ENCODE data around the gene PDIK1L. TPM values are rescaled to one million over a fixed set of nuclear protein-coding genes. Genes with fewer than 3 reads are reported as not detected.

PDIK1L gene
- total RNA-seq, 1 experiment from 2014 or later = 5.6 TPM

DNA sequence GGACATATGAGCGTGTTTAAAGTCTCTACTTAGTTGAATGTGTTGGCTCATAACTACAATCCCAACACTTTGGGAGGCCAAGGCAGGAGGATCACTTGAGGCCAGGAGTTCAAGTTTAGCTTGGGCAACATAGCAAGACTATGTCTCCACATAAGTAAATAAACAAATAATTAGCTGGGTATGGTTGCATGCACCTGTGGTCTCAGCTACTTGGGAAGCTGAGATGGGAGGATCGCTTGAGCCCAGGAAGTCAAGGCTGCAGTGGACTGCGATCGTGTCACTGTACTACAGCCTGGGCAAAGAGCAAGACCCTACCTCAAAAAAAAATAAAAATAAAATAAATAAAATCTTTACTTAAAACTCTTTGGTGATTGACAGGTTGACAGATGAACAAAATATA lies 13.0 kb upstream of the PDIK1L start:
- no peak overlapping the region for H2AK5ac ChIP-seq (ENCODE audit: insufficient read length, low read length)
- H4K20me1 ChIP-seq (ENCODE audit: control insufficient read depth, insufficient read depth, insufficient read length) = no peaks in the 10 kb centered on the region
- no peaks in the 10 kb centered on the region for H3K36me3 Mint-ChIP-seq (ENCODE audit: insufficient read depth in 1 of 3, low read depth in 3 of 3)
- no CpG with 5 or more reads among the region's 4 CpGs for WGBS (ENCODE audit: extremely low coverage, insufficient read length, low lambda C conversion rate)
- H3K4me3 Mint-ChIP-seq = no peak overlapping the region
- peaks cover 12 to 19% of the 10 kb centered on the region in 2 experiments for H3K4me1 Mint-ChIP-seq
- H2BK15ac ChIP-seq (ENCODE audit: low read depth, low read length) = no peak overlapping the region
- H3K4ac ChIP-seq (ENCODE audit: low read depth, low read length) = no peak overlapping the region
- peaks cover 6% of the 10 kb centered on the region; the same call in 1 of the 2 replicates for H3K4me1 ChIP-seq (ENCODE audit: insufficient read depth, low read length)
- H2BK120ac ChIP-seq (ENCODE audit: low read depth, low read length, poor library complexity, severe bottlenecking) = no peak overlapping the region
- no peak overlapping the region for H2BK12ac ChIP-seq (ENCODE audit: insufficient read length, low read depth, low read length)
- no peaks in the 10 kb centered on the region for H3K9me3 Mint-ChIP-seq
- H3K18ac ChIP-seq (ENCODE audit: insufficient read length, low read depth, low read length) = no peak overlapping the region
- TF ChIP-seq, protein P1, sequence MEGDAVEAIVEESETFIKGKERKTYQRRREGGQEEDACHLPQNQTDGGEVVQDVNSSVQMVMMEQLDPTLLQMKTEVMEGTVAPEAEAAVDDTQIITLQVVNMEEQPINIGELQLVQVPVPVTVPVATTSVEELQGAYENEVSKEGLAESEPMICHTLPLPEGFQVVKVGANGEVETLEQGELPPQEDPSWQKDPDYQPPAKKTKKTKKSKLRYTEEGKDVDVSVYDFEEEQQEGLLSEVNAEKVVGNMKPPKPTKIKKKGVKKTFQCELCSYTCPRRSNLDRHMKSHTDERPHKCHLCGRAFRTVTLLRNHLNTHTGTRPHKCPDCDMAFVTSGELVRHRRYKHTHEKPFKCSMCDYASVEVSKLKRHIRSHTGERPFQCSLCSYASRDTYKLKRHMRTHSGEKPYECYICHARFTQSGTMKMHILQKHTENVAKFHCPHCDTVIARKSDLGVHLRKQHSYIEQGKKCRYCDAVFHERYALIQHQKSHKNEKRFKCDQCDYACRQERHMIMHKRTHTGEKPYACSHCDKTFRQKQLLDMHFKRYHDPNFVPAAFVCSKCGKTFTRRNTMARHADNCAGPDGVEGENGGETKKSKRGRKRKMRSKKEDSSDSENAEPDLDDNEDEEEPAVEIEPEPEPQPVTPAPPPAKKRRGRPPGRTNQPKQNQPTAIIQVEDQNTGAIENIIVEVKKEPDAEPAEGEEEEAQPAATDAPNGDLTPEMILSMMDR (conservative IDR thresholded peaks at IDR 0.05) = no peak
- no peak overlapping the region for H4K91ac ChIP-seq (ENCODE audit: insufficient read length, low read depth, low read length)
- no peaks in the 10 kb centered on the region for H3K23me2 ChIP-seq (ENCODE audit: insufficient read length, low read depth, low read length, poor library complexity, severe bottlenecking)
- no peak overlapping the region for H3K27ac Mint-ChIP-seq
- no peak overlapping the region for H4K8ac ChIP-seq (replicated peaks; ENCODE audit: insufficient read length, low read depth, low read length)
- H3K27ac ChIP-seq (ENCODE audit: insufficient read length, low read depth, low read length) = no peak overlapping the region
- H3K56ac ChIP-seq (ENCODE audit: insufficient read length, low read depth, low read length) = no peak overlapping the region
- H2AFZ ChIP-seq (ENCODE audit: low read length) = no peak overlapping the region
- H3K79me2 ChIP-seq (ENCODE audit: insufficient read depth, low read length) = no peaks in the 10 kb centered on the region
- DNase-seq = no peak
- H2BK5ac ChIP-seq (ENCODE audit: insufficient read length, low read length) = no peak overlapping the region
- H3T11ph ChIP-seq (ENCODE audit: low read length) = no peak overlapping the region
- no peak overlapping the region for H4K5ac ChIP-seq (ENCODE audit: insufficient read length, low read depth, low read length)
- no peaks in the 10 kb centered on the region for H3K79me1 ChIP-seq (ENCODE audit: insufficient read depth, low read depth, low read length, poor library complexity, severe bottlenecking)
- H3K4me2 ChIP-seq (ENCODE audit: insufficient read depth, insufficient read length, low read length) = no peak overlapping the region
- no peak overlapping the region for H2BK20ac ChIP-seq (ENCODE audit: low read depth, low read length, poor library complexity, severe bottlenecking)
- H3K9me3 ChIP-seq (ENCODE audit: control insufficient read depth, low read depth, low read length) = no peaks in the 10 kb centered on the region
- H3K23ac ChIP-seq (ENCODE audit: insufficient read length, low read depth, low read length) = no peak overlapping the region
- H3K27me3 ChIP-seq (ENCODE audit: insufficient read depth, low read length) = no peaks in the 10 kb centered on the region
- H3K27me3 Mint-ChIP-seq (ENCODE audit: low read depth) = peaks cover 17% of the 10 kb centered on the region
- H3K9ac ChIP-seq (ENCODE audit: extremely low read depth, insufficient read length, low read length) = no peak overlapping the region
- no peak overlapping the region for H3K14ac ChIP-seq (ENCODE audit: insufficient read depth, low read length)
